ENCODE data around the gene SLC35B2.

DNA sequence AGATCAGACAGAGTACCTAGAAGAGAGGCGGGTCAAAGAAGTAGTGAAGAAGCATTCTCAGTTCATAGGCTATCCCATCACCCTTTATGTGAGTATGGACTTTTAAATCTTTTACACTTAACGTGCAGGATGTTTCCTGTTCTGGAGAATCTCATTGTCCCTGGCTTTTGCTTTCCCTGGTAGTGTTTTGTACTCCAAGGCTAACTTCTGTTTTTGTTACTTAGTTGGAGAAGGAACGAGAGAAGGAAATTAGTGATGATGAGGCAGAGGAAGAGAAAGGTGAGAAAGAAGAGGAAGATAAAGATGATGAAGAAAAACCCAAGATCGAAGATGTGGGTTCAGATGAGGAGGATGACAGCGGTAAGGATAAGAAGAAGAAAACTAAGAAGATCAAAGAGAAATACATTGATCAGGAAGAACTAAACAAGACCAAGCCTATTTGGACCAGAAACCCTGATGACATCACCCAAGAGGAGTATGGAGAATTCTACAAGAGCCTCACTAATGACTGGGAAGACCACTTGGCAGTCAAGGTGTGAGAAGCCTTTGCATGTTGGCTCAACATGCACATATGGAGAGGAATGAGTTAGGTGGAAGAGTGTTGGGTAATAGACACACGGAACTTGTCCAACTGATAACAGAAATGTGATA lies 7.1 kb downstream of the SLC35B2 start:
- TF ChIP-seq, protein P1, sequence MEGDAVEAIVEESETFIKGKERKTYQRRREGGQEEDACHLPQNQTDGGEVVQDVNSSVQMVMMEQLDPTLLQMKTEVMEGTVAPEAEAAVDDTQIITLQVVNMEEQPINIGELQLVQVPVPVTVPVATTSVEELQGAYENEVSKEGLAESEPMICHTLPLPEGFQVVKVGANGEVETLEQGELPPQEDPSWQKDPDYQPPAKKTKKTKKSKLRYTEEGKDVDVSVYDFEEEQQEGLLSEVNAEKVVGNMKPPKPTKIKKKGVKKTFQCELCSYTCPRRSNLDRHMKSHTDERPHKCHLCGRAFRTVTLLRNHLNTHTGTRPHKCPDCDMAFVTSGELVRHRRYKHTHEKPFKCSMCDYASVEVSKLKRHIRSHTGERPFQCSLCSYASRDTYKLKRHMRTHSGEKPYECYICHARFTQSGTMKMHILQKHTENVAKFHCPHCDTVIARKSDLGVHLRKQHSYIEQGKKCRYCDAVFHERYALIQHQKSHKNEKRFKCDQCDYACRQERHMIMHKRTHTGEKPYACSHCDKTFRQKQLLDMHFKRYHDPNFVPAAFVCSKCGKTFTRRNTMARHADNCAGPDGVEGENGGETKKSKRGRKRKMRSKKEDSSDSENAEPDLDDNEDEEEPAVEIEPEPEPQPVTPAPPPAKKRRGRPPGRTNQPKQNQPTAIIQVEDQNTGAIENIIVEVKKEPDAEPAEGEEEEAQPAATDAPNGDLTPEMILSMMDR (IDR thresholded peaks at IDR 0.05; ENCODE audit: poor library complexity) = no peak
- no peak for TF ChIP-seq EZH2 (IDR thresholded peaks at IDR 0.05; ENCODE audit: borderline replicate concordance)
- TF ChIP-seq EZH2phosphoT487 (IDR thresholded peaks at IDR 0.05; ENCODE audit: low read depth, severe bottlenecking, unreplicated experiment) = no peak
